HG02938 (cell line): ENCODE measurements around the gene KRTAP9-9.
"Not testable (repeated sequence)": the region's sequence is repeated elsewhere in the genome, so short reads cannot be mapped to it uniquely, and the experiment has no call there.

ENCODE experiments used
- ATAC-seq: cut with Tn5 transposase; IDR thresholded peaks from one replicate; pipeline ENCODE4 v1.9.1; 2021; ENCODE audit warnings: mild to moderate bottlenecking, moderate library complexity; ENCODE audit not compliant: unreplicated experiment

Gene KRTAP9-9

DNA sequence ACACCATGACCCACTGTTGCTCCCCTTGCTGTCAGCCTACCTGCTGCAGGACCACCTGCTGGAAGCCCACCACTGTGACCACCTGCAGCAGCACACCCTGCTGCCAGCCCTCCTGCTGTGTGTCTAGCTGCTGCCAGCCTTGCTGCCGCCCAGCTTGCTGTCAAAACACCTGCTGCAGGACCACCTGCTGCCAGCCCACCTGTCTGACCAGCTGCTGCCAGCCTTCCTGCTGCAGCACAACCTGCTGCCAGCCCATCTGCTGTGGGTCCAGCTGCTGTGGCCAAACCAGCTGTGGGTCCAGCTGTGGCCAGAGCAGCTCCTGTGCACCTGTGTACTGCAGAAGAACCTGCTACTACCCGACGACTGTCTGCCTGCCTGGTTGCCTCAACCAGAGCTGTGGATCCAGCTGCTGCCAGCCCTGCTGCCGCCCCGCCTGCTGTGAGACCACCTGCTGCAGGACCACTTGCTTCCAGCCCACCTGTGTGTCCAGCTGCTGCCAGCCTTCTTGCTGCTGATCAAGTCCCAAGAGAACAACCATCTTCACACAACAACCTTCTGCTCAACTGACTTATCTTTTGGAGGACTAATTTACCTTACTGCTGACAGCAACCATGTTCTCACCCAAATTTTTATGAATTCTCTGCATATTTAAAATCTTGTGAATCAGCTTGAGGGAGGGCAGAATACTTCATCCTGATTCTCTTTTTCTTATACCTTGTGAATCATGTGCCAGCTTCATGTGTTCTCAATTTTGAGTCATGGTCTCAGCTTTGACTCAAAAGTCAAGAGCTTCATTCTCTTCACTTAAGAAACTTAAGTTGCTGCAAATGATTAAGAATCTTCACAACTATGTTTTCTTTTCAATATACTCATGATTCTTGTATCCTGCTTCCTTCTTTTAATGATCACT, at the start of gene KRTAP9-9:
TSS of gene KRTAP9-9 (plus strand) at position 4 of the 910 bp plus-strand sequence.
- ATAC-seq, result not testable (repeated sequence)

DNA sequence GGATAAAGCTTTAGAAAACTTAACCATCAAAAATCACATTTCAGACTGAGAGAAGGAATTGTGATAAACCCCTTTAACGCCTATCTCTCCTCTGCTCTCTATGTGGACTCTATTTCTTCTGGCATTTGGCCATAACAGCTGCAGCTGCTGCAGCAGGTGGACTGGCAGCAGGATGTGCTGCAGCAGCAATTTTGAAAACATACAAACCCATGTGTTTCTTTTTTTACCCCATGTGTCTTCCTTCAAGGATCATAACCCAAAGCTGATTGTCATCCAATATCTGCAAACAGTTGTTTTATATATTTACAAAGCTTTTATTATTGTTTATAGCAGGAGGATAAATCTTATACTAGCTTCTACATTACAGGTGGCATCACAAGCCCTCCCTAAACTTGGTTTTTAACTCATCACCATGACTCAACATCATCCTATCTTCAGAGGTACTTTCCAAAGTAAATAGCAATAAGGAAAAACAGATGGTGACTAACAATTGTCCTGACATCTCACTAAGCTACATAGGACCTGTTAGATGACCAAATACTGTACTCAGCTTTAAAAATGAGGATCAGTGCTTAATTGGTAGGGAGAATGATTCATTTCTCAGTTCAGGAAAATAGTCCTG, 43.2 kb upstream of the KRTAP9-9 start:
- no peak for ATAC-seq

DNA sequence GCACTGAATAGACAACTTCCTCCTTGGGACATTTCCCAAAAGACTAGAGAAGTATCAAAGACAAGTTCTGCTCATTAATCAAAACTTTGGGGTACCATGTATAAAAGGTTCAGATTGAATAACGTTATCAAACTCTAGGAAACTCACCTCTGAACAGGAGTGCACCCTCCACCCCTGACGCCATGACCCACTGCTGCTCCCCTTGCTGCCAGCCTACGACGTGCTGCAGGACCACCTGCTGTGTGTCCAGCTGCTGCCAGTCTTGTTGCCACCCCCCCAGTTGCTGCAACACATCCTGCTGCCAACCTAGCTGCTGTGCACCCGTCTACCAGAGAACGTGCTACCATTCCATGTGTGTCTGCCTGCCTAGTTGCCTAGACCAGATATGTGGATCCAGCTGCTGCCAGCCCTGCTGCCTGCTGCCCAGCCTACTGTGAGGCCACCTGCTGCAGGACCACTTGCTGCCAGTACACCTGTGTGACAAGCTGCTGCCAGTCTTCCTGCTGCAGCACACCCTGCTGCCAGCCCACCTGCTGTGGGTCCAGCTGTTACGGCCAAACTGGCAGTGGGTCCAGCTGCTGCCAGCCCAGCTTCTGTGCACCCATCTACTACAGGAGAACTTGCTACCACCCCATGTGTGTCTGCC, 42.5 kb upstream of the KRTAP9-9 start:
- no peak for ATAC-seq

DNA sequence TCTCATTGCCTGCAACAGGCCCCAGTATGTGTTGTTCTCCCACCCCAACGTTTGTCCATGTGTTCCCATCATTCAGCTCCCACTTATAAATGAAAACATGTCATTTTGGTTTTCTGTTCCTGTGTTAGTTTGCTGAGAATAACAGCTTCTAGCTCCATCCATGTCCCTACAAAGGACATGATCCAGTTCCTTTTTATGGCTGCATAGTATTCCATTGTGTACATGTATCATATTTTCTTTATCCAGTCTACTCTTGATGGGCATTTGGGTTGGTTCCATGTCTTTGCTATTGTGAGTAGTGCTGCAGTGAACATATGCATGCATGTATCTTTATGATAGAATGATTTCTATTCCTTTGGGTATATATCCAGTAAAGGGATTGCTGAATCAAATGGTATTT, 39.5 kb upstream of the KRTAP9-9 start:
- no peak for ATAC-seq

DNA sequence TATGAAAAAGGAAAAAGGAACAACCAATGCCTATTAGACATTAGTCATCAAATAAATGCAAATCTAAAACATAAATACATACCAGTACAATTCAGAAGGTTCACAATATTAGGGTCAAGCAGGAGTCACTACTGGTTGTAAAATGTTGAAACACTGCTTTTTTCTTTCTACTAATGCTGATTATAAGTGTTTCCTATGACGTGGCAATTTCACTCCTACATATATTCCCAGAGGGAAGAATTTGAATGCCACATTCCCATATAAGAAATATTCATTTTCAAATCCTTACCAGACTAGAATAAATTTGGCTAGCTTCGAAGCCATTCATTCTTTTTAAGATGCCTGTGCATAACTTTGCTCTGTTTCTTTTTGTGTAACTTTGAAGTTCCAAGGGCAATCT, 31.4 kb upstream of the KRTAP9-9 start:
- ATAC-seq, result no peak

DNA sequence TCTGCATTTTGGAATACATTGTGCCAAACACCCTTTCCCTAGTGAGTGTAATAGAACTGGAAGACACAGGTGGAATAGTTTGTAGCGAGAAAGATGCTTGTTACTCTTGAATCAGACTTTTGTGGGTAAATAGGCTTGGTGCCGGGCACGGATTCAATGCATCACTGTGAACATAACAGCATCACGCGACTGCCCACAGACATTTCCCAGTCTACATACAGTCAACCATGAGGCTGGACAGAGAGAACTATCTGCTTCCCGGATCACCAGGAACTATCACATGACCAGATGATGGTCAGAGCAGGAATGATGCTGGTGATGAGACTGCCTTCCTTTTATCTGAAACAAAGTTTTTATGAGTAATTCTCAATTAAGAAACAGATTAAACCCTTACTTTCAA, 29.1 kb upstream of the KRTAP9-9 start:
- ATAC-seq, result no peak

DNA sequence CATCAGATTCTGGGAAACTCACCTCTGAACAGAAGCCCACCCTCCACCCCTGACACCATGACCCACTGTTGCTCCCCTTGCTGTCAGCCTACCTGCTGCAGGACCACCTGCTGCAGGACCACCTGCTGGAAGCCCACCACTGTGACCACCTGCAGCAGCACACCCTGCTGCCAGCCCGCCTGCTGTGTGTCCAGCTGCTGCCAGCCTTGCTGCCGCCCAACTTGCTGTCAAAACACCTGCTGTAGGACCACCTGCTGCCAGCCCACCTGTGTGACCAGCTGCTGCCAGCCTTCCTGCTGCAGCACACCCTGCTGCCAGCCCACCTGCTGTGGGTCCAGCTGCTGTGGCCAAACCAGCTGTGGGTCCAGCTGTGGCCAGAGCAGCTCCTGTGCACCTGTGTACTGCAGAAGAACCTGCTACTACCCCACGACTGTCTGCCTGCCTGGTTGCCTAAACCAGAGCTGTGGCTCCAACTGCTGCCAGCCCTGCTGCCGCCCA, 28.5 kb upstream of the KRTAP9-9 start, which contains the start of gene KRTAP9-2:
TSS of gene KRTAP9-2 (plus strand) at position 51 of the 498 bp plus-strand sequence. CDS start at position 58, 7 bp downstream.
- not testable (repeated sequence) for ATAC-seq

DNA sequence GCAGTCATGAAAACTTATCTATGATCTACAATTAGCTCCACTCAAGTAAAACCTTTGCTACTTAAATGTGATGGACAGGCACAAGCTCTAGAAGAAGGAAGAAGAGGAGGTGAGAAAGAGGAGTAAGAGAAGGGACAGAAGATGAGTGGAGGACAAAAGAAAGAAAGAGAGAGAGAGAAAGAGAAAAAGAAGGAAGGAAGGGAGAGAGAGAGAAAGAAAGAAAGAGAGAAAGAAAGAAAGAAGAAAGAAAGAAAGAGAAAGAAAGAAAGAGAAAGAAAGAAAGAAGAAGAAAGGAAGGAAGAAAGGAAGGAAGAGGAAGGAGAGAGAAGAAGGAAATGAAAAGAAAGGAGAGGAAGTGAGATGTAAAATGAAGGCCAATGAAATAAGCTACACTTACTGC, 25.1 kb upstream of the KRTAP9-9 start:
- ATAC-seq, result no peak

DNA sequence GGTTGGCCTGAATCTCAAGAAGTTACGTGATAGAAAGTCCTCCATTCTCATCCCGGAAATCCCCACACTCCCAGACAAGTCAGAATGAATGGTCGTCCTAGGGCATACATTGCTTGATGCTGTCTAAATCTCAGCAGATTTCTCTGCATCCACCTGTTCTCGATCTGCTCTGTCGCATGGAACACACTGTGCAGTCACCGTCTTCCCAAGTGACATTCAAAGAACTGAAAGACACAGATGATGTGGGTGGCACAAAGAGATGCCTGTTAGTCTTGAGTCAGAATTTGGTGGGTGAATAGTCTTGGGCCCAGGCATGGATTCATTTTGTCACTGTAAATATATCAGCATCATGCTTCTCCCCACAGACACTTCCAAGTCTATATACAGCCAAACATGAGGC, 23.5 kb upstream of the KRTAP9-9 start:
- no peak for ATAC-seq

DNA sequence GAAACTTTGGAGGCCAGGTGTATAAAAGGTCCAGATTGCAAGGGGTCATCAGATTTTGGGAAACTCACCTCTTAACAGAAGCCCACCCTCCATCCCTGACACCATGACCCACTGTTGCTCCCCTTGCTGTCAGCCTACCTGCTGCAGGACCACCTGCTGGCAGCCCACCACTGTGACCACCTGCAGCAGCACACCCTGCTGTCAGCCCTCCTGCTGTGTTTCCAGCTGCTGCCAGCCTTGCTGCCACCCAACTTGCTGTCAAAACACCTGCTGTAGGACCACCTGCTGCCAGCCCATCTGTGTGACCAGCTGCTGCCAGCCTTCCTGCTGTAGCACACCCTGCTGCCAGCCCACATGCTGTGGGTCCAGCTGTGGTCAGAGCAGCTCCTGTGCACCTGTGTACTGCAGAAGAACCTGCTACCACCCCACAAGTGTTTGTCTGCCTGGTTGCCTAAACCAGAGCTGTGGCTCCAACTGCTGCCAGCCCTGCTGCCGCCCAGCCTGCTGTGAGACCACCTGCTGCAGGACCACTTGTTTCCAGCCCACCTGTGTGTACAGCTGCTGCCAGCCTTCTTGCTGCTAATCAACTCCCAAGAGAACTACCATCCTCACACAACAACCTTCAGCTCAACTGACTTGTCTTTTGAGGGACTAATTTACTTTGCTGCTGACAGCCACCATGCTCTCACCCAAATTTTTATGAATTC, 22.6 kb upstream of the KRTAP9-9 start, which contains the start of gene KRTAP9-3:
TSS of gene KRTAP9-3 (plus strand) at position 51 of the 707 bp plus-strand sequence. CDS start at position 104, 53 bp downstream.
- ATAC-seq, result not testable (repeated sequence)

DNA sequence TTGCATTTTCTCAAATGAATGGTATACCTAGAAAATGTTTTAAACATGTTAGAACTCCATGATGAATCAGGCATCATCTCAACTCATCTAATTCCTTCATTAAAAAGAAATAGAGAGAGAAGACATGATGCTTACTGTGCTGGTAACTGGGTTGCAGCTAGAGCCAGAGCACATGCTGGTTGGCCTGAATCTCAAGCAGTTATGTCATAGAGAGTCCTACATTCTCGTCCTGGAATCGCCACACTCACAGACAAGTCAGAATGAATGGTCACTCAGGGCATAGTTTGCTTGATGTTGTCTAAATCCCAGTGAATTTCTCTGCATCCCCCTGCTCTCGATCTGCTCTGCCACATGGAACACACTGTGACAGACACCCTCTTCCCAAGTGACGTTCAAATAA, 18.1 kb upstream of the KRTAP9-9 start:
- not testable (repeated sequence) for ATAC-seq

DNA sequence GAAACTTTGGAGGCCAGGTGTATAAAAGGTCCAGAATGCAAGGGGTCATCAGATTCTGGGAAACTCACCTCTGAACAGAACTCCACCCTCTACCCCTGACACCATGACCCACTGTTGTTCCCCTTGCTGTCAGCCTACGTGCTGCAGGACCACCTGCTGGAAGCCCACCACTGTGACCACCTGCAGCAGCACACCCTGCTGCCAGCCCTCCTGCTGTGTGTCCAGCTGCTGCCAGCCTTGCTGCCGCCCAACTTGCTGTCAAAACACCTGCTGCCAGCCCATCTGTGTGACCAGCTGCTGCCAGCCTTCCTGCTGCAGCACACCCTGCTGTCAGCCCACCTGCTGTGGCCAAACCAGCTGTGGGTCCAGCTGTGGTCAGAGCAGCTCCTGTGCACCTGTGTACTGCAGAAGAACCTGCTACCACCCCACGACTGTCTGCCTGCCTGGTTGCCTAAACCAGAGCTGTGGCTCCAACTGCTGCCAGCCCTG, 17.2 kb upstream of the KRTAP9-9 start, which contains the start of gene KRTAP9-8:
TSS of gene KRTAP9-8 (plus strand) at position 51 of the 489 bp plus-strand sequence. CDS start at position 104, 53 bp downstream.
- not testable (repeated sequence) for ATAC-seq

DNA sequence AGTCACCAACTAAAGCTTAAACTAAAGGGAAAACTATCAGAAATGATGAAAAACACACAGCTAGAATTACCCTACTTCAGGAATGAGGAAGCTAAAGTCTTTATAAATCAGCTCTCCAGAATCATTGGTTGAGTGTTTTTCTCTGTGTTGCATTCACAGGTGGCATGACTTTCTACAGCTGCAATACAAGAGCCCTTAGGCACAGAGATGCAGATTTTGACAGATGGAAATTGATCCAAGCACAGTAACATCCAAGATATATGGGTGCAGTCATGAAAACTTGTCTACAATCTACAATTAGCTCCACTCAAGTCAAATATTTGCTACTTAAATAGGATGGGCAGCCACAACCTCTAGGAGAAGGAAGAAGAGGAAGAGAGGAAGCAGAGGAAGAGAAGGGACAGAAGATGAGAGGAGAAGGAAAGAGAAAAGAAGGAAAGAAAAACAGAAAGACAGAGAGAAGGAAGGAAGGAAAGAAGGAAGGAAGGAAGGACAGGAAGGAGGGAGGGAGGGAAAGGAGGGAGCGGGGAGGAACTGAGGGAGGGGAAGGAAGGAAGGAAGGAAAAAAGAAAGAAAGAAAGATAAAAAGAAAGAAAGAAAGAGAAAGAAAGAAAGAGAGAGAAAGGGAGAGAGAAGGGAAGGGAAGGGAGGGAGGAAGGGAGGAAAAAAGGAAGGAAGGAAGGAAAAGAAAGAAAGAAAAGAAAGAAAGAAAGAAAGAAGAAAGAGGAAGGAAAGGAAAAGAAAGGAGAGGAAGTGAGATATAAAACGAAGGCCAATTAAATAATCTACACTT, 8.0 kb upstream of the KRTAP9-9 start:
- ATAC-seq, result not testable (repeated sequence)

DNA sequence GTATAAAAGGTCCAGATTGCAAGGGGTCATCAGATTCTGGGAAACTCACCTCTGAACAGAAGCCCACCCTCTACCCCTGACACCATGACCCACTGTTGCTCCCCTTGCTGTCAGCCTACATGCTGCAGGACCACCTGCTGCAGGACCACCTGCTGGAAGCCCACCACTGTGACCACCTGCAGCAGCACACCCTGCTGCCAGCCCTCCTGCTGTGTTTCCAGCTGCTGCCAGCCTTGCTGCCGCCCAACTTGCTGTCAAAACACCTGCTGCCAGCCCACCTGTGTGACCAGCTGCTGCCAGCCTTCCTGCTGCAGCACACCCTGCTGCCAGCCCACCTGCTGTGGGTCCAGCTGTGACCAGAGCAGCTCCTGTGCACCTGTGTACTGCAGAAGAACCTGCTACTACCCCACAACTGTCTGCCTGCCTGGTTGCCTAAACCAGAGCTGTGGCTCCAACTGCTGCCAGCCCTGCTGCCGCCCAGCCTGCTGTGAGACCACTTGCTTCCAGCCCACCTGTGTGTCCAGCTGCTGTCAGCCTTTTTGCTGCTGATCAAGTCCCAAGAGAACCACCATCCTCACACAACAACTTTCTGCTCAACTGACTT, 5.4 kb upstream of the KRTAP9-9 start, which contains the start of gene KRTAP9-4:
TSS of gene KRTAP9-4 (plus strand) at position 51 of the 604 bp plus-strand sequence. CDS start at position 85, 34 bp downstream.
- ATAC-seq, result not testable (repeated sequence)

DNA sequence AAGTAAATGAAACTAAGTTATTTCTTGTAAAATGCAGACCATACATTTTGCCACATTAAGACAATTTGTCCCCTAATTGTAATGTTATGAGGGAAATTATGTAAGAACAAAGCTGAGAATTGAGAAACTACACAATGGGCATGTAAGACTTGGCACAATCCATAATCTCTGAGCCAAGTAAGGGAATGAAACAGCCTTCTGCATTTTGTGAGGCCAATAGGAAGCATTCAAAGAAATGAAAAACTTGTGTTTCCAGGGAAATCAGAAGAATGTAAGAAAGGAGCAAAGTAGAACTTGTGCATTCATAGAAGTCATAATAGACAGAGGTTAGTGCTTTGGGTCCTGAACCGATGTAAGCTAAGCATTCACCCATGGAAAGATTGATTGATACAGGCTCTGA, 3.9 kb upstream of the KRTAP9-9 start:
- ATAC-seq, result no peak

DNA sequence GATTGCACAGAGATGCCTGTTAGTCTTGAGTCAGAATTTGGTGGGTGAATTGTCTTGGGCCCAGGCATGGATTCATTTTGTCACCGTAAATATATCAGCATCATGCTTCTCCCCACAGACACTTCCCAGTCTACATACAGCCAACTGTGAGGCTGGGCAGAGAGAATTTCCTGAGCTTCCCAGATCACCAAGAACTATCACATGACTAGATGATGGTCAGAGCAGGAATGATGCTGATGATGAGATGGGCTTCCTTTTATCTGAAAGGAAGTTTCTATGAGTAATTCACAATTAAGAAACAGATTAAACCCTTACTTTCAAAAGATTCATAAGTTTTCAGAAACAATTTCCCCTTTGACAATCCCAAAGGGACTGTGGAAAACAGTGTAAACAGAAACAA, 323 bp upstream of the KRTAP9-9 start:
- no peak for ATAC-seq

DNA sequence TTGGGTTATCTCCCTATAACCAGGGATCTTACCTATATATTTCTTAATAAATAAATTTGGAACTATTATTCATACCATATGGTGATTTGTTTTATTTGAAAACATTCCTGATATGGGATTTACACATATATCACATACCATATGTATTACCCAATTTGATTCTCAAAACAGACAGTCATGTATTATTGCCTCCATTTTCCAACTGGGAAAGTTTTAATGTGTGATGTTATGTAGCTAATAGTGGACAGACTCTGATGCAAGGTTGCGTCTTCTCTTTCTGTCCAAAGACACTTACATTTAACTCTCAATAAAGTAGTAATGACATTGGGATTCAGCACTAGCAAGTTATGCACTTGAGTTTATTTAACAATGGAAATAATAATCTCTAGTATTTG, 1.1 kb downstream of the KRTAP9-9 start:
- no peak for ATAC-seq

DNA sequence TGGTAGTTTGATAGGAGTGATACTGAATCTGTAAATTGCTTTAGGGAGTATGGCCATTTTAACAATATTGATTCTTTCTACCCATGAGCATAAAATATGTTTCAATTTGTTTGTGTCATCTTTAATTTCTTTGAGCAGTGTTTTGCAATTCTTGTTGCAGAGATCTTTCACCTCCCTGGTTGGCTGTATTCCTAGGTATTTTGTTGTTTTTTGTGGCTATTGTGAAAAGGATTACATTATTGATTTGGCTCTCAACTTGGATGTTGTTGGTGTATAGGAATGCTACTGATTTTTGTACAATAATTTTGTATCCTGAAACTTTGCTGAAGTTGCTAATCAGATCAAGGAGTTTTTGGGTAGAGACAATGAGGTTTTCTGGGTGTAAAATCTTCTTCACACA, 3.2 kb downstream of the KRTAP9-9 start:
- ATAC-seq, result no peak

DNA sequence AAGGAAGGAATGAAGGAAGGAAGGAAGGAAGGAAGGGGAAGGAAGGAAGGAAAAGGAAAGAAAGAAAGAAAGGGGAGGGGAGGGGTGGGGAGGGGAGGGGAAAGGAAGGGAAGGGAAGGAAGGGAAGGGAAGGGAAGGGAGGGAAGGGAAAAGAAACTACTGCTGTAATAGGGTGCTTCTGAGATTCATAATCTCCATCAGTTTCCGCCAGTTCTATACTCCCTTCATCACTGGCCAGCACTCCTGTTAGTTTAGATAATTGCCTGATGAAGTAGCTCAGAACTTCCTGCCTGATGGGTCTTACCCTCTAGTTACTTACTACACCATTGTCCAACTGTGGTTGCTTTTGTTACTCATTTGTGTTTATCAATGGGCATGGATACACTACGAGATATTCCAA, 8.0 kb downstream of the KRTAP9-9 start:
- no peak for ATAC-seq
